H54 (cell line): ENCODE data around the gene PI4KA.

ENCODE experiments used
- DNase-seq: peaks from one replicate; pipeline ENCODE4 v3.0.0; 2011; ENCODE audit warnings: low spot score, mixed read lengths; ENCODE audit not compliant: insufficient read length
- FAIRE-seq: peaks from 3 replicates; lab custom pipeline; 2011; peaks lifted over from hg19 to GRCh38; lab: Jason Lieb, UNC
- POLR2A ChIP-seq: IDR thresholded peaks from 2 replicates; pipeline ENCODE4 v1.6.1; 2011; ENCODE audit warnings: low read depth, mild to moderate bottlenecking, low read length

Gene PI4KA

GRCh38 chr22:20766530-20766929, 92.1 kb downstream of the PI4KA start:
- no peak for FAIRE-seq

GRCh38 chr22:20765938-20766337, 92.7 kb downstream of the PI4KA start:
- DNase-seq, result no peak
- TF ChIP-seq POLR2A, result no peak
- FAIRE-seq, result no peak

More at GRCh38 chr22:20766530-20766929, 92.1 kb downstream of the PI4KA start:
- TF ChIP-seq POLR2A, result no peak
- DNase-seq, result no peak

DNA sequence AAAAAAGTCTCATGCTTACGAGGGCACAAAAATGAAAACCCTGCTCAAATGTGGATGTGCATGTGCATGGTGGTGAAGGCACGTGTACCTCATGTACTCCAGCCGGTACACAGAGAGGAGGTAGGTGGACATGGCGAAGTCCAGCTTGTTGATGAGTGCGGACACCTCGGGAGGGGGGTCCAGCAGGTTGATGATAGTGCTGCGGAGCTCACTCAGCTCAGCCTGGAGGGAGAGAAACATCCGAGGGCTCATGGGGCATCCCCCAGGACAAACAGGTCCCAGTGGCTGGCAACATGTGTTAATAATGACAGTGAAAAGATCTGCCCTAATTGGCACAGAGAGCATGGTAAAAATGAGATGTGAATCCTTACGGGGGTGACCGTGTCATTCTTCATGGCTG, 93.9 kb downstream of the PI4KA start:
- FAIRE-seq, result no peak
- DNase-seq, result no peak
- TF ChIP-seq POLR2A, result no peak

- FAIRE-seq (no peak), DNase-seq (no peak)
- no peak for TF ChIP-seq POLR2A
These were observed 94.2 kb downstream of the PI4KA start for GRCh38 chr22:20764471-20764720.

- no peak for DNase-seq
- no peak for FAIRE-seq
- TF ChIP-seq POLR2A, result no peak
These were observed 94.8 kb downstream of the PI4KA start for GRCh38 chr22:20763630-20764470.

DNA sequence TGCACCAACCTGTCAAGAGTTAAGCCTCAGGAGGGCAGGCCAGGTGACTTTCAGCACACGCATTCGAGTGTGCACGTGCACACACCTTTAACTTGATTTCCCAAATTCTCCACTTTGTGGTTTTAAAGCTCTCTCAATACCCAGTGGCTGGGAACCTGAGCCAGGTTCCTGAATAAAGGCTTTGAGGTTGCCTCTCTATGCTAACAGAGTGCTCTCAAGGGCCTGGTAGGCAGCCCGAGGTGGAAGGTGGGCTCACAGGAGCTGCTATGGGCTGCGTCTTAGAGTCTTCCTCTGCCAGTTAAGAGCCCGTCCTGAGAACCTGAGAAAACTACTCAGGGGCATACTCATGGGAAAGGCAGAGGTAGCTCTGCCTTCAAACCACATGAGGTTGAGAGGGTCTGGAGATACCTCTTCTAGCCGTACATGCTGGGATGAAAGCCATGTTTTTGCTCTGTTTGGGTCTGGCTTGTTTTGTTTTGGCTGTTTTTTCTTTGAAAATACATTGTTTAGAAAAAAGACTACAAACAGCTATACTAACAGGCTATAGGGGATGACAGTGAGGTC, 96.3 kb downstream of the PI4KA start:
- no peak for FAIRE-seq
- no peak for DNase-seq
- TF ChIP-seq POLR2A, result no peak

- DNase-seq, result no peak
- FAIRE-seq, result no peak
- no peak for TF ChIP-seq POLR2A
These were observed 97.1 kb downstream of the PI4KA start for GRCh38 chr22:20761536-20761935.

- no peak for FAIRE-seq
- TF ChIP-seq POLR2A, result no peak
These were observed 98.5 kb downstream of the PI4KA start for GRCh38 chr22:20760084-20760483.

GRCh38 chr22:20758688-20759087, 99.9 kb downstream of the PI4KA start:
- no peak for TF ChIP-seq POLR2A
- FAIRE-seq, result no peak

More at GRCh38 chr22:20760084-20760483, 98.5 kb downstream of the PI4KA start:
- no peak for DNase-seq

GRCh38 chr22:20756846-20757245, 101.8 kb downstream of the PI4KA start:
- FAIRE-seq, result no peak
- no peak for TF ChIP-seq POLR2A
- no peak for DNase-seq

More at GRCh38 chr22:20758688-20759087, 99.9 kb downstream of the PI4KA start:
- no peak for DNase-seq

- DNase-seq (no peak), FAIRE-seq (no peak)
- TF ChIP-seq POLR2A, result no peak
These were observed 105.7 kb downstream of the PI4KA start for GRCh38 chr22:20752873-20753272.

DNA sequence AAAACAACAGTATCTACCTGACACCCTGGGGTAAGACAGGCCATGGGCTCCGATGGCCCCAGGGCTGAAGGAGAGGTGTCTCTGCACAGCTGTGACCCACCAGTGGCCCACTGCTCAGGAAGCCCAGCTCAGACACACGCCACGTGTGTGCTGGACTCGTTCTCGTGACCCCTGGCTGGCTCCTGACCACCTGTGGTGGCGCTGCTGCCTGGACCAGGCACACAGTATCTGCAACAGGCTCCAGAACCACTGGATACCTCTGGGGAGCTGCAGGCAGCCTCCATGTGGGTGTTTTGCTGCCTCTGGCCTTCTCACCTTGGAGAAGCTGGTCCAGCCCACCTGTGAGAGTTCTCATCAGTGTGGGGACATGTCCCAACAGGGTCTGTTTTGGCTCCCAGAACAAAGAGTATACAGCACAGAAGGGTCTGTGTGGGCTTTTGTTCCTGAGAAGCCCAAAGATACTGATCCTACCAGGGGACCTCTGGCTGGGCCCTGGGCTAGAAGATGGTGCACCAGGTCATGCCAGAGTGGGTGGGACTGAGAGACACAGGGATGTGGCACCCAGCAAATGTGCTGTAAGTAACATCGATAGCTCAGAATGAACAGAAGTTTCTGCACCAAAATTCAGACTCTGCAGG, 106.4 kb downstream of the PI4KA start:
- no peak for TF ChIP-seq POLR2A
- no peak for DNase-seq
- FAIRE-seq, result no peak

DNA sequence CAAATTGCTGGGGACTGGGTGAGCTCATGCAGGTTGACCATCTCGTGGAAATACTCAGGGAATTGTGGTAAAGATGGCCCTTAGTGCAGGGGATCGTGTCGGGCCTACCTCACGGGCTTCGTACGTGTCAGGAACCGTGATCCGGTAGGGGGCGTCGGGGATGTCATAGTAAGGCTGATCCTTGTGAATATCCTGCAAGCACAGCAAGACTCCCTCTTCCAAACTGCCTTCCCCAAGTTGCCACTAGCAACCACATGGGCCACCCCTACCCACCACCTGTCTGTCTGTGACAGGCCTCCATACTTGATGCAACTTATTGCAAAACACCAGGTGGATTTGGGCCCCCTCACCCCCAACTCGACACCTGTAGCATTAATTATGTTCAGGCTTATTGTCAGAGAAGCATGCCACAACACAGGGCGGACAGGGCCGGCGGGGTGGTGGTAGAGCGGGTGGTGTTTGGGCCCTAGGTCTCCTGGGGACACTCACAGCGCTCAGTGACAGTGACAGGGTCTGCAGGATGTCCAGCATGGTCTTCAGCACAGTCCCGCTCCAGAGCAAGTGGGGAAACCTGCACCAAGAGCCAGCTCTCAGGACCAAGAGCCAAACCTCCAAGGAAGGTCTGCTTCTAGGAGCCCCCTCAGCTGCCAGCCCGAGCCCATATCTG, 107.3 kb downstream of the PI4KA start:
- no peak for TF ChIP-seq POLR2A
- DNase-seq (no peak), FAIRE-seq (no peak)
